ENCODE measurements around the gene MAP10. TPM values are rescaled to one million over a fixed set of nuclear protein-coding genes. Genes with fewer than 3 reads are reported as not detected.

The MAP10 gene
- total RNA-seq, 1 donor from 2014 or later: 3.3 TPM

DNA sequence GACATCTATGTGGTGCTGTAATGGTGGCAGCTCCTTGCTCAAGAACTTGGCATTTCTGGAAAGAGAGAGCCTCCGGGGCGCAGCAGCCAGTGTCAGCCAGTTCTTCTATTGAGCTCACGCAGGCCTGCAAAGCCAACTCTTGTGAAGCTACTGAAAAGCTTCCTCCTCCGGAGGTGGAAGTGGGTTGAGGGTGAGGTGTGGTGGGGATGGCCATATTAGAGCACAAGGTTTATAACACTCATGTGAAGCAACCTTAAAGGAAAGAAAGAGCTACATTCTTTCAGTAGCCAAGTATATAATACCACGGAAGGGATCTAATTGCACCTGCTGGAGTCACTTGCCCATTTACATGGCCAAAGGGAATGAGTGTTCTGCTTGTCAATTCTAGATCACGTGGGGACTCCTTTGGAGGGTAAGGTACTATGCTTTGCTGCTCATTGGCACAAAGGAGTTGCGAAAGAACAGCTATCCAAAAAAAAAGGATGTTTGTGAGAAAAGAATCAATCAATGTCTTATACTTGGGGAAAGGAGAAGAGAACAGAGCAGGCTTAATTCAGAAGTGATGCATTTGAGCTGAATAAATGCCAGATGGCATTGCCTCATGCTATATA, 18.3 kb upstream of the MAP10 start:
- DNase-seq (ENCODE audit: low spot score): no peak
- Histone ChIP-seq H3K4me3 (no peak overlapping the region), H3K9ac (no peak overlapping the region), H4K20me1 (ENCODE audit: low read depth) (no peaks in the 10 kb centered on the region), H3K4me1 (no peaks in the 10 kb centered on the region), H3K27me3 (no peaks in the 10 kb centered on the region), H3F3A (ENCODE audit: low read depth) (no peaks in the 10 kb centered on the region), H3K36me3 (no peaks in the 10 kb centered on the region), H2AFZ (replicated peaks) (no peak overlapping the region), H3K27ac (no peak overlapping the region), H3K79me2 (ENCODE audit: low read depth) (no peaks in the 10 kb centered on the region), H3K4me2 (no peak overlapping the region), H3K9me3 (ENCODE audit: low read depth) (no peaks in the 10 kb centered on the region)
- Mint-ChIP-seq H3K36me3 (no peaks in the 10 kb centered on the region), H3K9me3 (peaks cover 8% of the 10 kb centered on the region), H3K4me3 (no peak overlapping the region), H3K27me3 (ENCODE audit: insufficient read depth, low read depth) (peaks cover 7% of the 10 kb centered on the region), H3K27ac (no peak overlapping the region), H3K4me1 (peaks cover 13% of the 10 kb centered on the region)
- no peak for TF ChIP-seq CTCF (IDR thresholded peaks at IDR 0.05)
- TF ChIP-seq EZH2phosphoT487 (IDR thresholded peaks at IDR 0.05): no peak
- TF ChIP-seq EZH2 (IDR thresholded peaks at IDR 0.05): no peak

DNA sequence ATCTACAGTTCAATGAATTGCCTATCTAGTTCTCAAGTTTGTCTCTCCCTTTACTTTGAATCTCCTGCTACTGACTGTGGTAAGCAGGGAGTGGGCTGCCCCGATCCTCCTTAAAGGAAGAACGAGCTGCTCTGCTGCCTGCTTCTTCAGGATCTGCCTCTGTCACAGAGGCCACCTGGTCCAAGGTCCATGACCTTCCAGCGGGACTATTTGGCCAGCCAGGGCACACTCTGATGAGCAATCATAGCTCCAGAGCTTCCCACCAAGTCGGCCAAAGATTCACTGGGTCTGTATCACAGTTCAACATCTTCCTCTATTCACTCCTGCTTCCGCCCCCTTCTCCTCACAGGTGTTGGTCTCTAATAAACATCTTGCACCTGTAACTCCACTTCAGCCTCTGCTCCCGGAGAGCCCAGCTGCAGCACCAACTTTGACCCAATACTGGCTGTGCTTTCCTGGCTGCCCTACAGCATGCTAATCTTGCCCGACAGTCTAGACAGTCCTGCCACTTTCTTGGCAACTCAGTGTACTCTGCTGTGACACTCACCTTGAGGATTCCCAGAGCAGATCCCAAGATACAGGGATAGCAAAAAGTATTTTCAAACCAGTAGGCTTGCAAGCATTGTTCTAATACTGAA, 16.9 kb upstream of the MAP10 start:
- Histone ChIP-seq H4K20me1 (ENCODE audit: low read depth) (no peaks in the 10 kb centered on the region), H3F3A (ENCODE audit: low read depth) (no peaks in the 10 kb centered on the region), H3K4me3 (no peak overlapping the region), H3K79me2 (ENCODE audit: low read depth) (no peaks in the 10 kb centered on the region), H3K4me2 (no peak overlapping the region), H3K36me3 (no peaks in the 10 kb centered on the region), H3K27me3 (no peaks in the 10 kb centered on the region), H3K27ac (no peak overlapping the region), H2AFZ (replicated peaks) (no peak overlapping the region), H3K9ac (no peak overlapping the region), H3K9me3 (ENCODE audit: low read depth) (no peaks in the 10 kb centered on the region), H3K4me1 (peaks cover under 1% of the 10 kb centered on the region)
- H3K9me3 Mint-ChIP-seq: peaks cover 8% of the 10 kb centered on the region
- peaks cover 23% of the 10 kb centered on the region for H3K4me1 Mint-ChIP-seq
- H3K27ac Mint-ChIP-seq: no peak overlapping the region
- TF ChIP-seq EZH2 (IDR thresholded peaks at IDR 0.05): no peak
- no peak for TF ChIP-seq EZH2phosphoT487 (IDR thresholded peaks at IDR 0.05)
- H3K36me3 Mint-ChIP-seq: no peaks in the 10 kb centered on the region
- H3K27me3 Mint-ChIP-seq (ENCODE audit: insufficient read depth, low read depth): peaks cover 5% of the 10 kb centered on the region
- no peak for DNase-seq (ENCODE audit: low spot score)
- H3K4me3 Mint-ChIP-seq: no peak overlapping the region

DNA sequence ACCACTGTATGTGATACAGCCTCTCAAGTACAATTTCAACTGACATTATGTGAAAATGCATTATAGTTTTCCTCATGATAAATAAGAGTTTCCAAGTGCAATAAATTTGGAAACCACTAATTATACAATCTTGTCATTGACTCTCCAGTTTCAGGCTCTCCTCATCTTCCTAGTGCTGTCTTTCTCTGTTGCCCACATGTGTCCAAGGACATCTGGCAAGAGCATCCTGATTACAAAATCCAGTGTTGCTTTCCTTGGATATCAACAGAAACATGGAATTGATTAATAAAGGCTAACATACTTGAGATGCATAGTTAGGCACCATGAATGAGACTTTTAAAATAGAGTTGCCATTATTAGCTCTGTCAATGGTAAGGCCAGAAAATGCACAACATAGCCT, 15.6 kb upstream of the MAP10 start:
- no peak for DNase-seq (ENCODE audit: low spot score)
- Histone ChIP-seq H3K9ac (no peak overlapping the region), H3K4me1 (peaks cover 14% of the 10 kb centered on the region), H3K36me3 (no peaks in the 10 kb centered on the region), H3K27me3 (no peaks in the 10 kb centered on the region), H4K20me1 (ENCODE audit: low read depth) (no peaks in the 10 kb centered on the region), H3K4me3 (no peak overlapping the region), H3K79me2 (ENCODE audit: low read depth) (no peaks in the 10 kb centered on the region), H2AFZ (replicated peaks) (no peak overlapping the region), H3K4me2 (no peak overlapping the region), H3K9me3 (ENCODE audit: low read depth) (no peaks in the 10 kb centered on the region), H3F3A (ENCODE audit: low read depth) (no peaks in the 10 kb centered on the region), H3K27ac (no peak overlapping the region)
- TF ChIP-seq CTCF (IDR thresholded peaks at IDR 0.05) (no peak), EZH2phosphoT487 (IDR thresholded peaks at IDR 0.05) (no peak), EZH2 (IDR thresholded peaks at IDR 0.05) (no peak)
- no peak overlapping the region for H3K27ac Mint-ChIP-seq
- H3K27me3 Mint-ChIP-seq (ENCODE audit: insufficient read depth, low read depth): peaks cover 5% of the 10 kb centered on the region
- no peak overlapping the region for H3K4me3 Mint-ChIP-seq
- peaks cover 5% of the 10 kb centered on the region for H3K9me3 Mint-ChIP-seq
- peaks cover 34% of the 10 kb centered on the region for H3K4me1 Mint-ChIP-seq
- no peaks in the 10 kb centered on the region for H3K36me3 Mint-ChIP-seq

DNA sequence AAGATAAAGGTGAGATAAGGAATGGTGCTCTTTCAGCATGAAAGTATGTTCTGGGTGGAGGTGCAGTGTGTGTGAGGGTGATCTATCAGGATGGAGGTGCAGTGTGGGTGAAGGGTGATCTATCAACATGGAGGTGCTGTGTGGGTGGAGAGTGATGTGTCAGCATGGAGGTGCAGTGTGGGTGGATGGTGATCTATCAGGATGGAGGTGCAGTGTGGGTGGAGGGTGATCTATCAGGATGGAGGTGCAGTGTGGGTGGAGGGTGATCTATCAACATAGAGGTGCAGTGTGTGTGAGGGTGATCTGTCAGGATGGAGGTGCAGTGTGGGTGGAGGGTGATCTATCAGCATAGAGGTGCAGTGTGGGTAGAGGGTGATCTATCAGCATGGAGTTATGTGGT, 12.3 kb upstream of the MAP10 start:
- Histone ChIP-seq H3K27ac (no peak overlapping the region), H3K9ac (no peak overlapping the region), H4K20me1 (ENCODE audit: low read depth) (no peaks in the 10 kb centered on the region), H2AFZ (replicated peaks) (no peak overlapping the region), H3K4me2 (no peak overlapping the region), H3K9me3 (ENCODE audit: low read depth) (no peaks in the 10 kb centered on the region), H3F3A (ENCODE audit: low read depth) (no peaks in the 10 kb centered on the region), H3K79me2 (ENCODE audit: low read depth) (no peaks in the 10 kb centered on the region), H3K4me3 (no peak overlapping the region), H3K36me3 (no peaks in the 10 kb centered on the region), H3K27me3 (no peaks in the 10 kb centered on the region), H3K4me1 (peaks cover 14% of the 10 kb centered on the region)
- peaks cover 49% of the 10 kb centered on the region for H3K4me1 Mint-ChIP-seq
- H3K27ac Mint-ChIP-seq: peak overlapping the region; percentile 61
- DNase-seq (ENCODE audit: low spot score): no peak
- peaks cover 5% of the 10 kb centered on the region for H3K9me3 Mint-ChIP-seq
- H3K36me3 Mint-ChIP-seq: no peaks in the 10 kb centered on the region
- no peak for TF ChIP-seq CTCF (IDR thresholded peaks at IDR 0.05)
- TF ChIP-seq EZH2phosphoT487 (IDR thresholded peaks at IDR 0.05): no peak
- TF ChIP-seq EZH2 (IDR thresholded peaks at IDR 0.05): no peak
- H3K27me3 Mint-ChIP-seq (ENCODE audit: insufficient read depth, low read depth): peaks cover 5% of the 10 kb centered on the region
- peak overlapping the region; percentile 22 for H3K4me3 Mint-ChIP-seq

All from neural progenitor cell (in vitro differentiated cells).